Measurements from ENCODE around the gene SMPDL3B.

Gene SMPDL3B, protein sequence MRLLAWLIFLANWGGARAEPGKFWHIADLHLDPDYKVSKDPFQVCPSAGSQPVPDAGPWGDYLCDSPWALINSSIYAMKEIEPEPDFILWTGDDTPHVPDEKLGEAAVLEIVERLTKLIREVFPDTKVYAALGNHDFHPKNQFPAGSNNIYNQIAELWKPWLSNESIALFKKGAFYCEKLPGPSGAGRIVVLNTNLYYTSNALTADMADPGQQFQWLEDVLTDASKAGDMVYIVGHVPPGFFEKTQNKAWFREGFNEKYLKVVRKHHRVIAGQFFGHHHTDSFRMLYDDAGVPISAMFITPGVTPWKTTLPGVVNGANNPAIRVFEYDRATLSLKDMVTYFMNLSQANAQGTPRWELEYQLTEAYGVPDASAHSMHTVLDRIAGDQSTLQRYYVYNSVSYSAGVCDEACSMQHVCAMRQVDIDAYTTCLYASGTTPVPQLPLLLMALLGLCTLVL

GRCh38 chr1:27934818-27935549 lies at the start of gene SMPDL3B:
Gene SMPDL3B, plus strand, starts transcription at chr1:27935000. Its CDS starts 184 bp downstream, at chr1:27935184.
- DNase-seq (ENCODE audit: low read depth in 2 of 2), result no peak

DNA sequence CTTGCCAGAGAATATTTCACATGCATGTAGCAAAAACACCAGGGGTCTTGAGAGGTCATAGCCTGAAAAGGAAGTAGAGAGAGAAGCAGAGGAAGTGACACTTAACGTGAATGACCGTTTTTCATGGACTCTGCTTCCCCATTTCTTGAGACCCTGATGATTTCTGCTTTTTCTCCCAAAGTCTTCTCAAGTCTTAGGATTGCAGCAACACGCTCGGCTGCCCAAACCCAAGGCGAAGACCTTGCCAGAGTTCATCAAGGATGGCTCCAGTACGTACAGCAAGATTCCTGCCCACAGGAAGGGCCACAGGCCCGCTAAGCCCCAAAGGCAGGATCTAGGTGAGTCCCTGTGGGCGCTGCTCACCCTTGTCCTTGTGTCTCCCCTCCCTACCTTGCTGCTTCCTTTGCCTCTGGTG lies 49.7 kb upstream of the SMPDL3B start:
- DNase-seq (ENCODE audit: low read depth in 2 of 2), result no peak

DNA sequence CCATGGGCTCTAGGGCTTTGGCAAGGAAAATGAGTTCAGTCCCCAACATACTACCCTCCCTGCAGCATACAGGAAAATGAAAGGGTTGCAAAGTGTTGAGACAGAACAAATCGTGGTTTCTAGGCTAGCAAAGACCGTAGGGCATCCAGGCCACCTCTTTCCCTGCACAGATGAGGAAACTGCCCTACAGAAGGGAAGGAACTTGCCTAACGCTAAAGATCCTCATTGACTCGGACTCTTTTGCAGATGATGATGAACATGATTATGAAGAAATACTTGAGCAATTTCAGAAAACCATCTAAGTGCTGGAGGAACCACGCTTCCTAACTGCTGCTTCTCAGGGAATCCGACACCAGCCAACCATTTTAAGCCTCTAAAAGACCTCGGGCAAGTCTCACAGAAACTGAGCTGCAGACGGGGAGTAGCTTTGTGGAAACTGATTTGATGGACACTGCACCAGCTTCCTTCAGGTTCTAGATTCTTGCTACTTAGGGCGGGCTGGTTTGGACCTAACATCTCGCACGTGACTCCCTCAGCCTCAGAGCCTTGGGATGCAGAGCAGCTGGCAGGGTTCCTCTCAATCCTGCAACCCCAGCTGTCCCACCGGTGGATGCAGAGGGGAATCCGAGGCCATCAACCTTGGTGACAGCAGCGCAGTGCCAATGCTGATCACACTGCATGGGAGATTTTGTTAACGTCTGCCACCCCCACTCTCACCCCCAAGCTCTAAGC lies 49.0 kb upstream of the SMPDL3B start:
- no peak for DNase-seq (ENCODE audit: low read depth in 2 of 2)

GRCh38 chr1:27886353-27886679 lies 48.5 kb upstream of the SMPDL3B start:
- no peak for DNase-seq (ENCODE audit: low read depth in 2 of 2)

GRCh38 chr1:27886744-27887143 lies 48.1 kb upstream of the SMPDL3B start:
- no peak for DNase-seq (ENCODE audit: low read depth in 2 of 2)

- DNase-seq (ENCODE audit: low read depth in 2 of 2), result no peak
Observed at GRCh38 chr1:27887215-27888021, 47.4 kb upstream of the SMPDL3B start.

DNA sequence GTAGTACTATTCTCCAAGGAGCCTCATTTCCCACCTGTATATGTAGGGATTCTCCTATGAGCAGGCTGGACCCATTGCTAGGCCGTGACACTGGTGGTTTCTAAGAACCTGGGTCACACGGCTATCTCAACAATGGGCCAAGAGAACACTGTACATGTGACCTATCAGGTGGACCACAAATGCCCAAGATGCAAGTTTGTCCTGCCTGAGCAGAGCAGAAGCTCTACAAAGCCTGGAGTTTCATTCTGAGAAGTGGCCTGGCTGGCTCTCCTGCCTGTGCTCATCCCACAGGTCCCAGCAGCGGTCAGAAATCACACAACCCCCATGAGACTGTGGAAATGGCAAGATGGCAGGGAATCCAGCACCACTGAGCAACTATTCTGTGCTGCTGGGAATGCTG lies 45.3 kb upstream of the SMPDL3B start:
- no peak for DNase-seq (ENCODE audit: low read depth in 2 of 2)

DNA sequence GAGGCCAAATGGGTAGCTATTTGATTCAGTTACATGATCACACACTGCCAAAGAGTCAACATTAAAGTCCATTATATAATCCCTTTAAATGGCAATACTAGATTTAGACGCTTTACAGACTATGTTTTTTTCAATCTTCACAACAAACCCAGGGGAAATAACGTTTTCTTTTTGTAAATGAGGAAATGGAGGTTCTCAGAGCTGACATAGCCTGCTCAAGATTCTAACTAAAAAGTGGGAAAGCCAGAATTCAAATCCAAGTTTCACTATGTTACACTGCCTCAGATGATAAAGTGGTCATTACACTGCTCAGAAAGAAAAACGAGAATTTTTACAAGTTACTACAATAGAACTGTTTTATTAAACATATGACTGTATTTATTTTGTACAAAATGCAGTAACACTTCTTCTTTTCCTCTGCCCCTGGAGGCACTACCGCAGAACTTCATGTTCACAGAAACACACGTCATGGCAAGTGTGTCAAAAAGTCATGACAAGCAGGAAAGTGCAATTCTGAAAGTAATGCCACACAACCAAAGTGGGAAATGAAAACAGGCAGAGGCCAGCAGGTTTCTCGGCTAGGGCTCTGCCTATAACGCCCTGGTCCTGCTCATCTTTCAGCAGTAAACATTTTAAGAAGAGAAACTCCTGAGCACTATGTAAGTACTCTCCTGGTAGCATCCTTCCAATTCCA lies 43.5 kb upstream of the SMPDL3B start:
- DNase-seq (ENCODE audit: low read depth in 2 of 2), result no peak

- no peak for DNase-seq (ENCODE audit: low read depth in 2 of 2)
Observed at GRCh38 chr1:27894521-27894920, 40.3 kb upstream of the SMPDL3B start.

DNA sequence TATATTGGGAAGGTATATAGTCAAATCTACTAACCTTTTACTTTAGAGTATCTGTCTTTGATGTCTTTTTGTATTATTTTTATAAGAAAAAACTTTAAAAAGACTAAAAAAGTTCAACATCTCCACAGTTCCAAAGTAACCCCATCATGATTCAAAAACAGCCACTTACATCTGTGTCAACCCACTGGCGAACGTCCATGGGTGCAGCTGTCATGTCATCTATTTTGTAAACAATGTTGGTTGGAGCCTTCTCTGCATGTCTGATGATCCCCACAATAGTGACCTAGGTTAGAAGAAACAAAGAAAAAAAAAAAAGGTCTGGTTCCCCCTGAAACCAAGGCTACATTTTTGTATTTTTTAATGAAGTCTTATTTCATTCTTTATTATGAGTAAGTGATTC lies 28.0 kb upstream of the SMPDL3B start:
- no peak for DNase-seq (ENCODE audit: low read depth in 2 of 2)

DNA sequence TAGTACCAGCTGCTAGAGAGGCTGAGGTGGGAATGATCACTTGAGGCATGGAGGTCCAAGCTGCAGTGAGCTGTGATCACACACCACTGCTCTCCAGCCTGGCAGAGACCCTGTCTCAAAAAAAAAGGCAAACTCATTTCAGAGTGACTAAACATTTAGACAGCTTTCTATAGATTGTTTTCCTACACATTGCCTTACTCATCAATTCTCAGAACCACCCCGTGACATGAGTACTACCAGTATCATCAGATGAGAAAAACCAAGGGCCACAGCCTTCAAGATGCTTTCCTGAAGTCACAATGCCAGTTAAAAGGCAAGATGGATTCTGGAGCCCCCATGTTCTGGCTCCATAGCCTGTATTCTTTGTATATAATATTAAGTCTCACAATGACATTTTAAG lies 22.4 kb upstream of the SMPDL3B start:
- no peak for DNase-seq (ENCODE audit: low read depth in 2 of 2)

- DNase-seq (ENCODE audit: low read depth in 2 of 2), result no peak
Observed at GRCh38 chr1:27915082-27915575, 19.7 kb upstream of the SMPDL3B start.

DNA sequence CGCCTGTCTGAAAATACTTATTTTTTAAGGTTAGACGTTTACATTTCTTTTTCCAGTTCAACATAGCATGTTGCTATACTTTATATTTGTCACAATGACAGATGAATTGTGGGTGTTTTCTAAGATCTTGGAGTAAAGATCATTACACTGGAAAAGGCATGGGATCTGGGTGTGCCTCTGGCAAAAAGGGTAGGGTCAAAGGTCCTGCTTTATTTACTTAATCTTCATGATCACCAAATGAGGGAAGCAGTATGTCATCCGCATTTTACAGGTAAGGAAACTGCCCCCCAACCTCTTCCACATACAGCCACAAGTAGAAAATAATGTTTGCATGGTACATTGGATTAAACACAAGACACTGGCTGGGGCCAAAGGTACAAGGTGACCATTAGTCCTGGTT lies 12.5 kb upstream of the SMPDL3B start:
- DNase-seq (ENCODE audit: low read depth in 2 of 2), result no peak

DNA sequence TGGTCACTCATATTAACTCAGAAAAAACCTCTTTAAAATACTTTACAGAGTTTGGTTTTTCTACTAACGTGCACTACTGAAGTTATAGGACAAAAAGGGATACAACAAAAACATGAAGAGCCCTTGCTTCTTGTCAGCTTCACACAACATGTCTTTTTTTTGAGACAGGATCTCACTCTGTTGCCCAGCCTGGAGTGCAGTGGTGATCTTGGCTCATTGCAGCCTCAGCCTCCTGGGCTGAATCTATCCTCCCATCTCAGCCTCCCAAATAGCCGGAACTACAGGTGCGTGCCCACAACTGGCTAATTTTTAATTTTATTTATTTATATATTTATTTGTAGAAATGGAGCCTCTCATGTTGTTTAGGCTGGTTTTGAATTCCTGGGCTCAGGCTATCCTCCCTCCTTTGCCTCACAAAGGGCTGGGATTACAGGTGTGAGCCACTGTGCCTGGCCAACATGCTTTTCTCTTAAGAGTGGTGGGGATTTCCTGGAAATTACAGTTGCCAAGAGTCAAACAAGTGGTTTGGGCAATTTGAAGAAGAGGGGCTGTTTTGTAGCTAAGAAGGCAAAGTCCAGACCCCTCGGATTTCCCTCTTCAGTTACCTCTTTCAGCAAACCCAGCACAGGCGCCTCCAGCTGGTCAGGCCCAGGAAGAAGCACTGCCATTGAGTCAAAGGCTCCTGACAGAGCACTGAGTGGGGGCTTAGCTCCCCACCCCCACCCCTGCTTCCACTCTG lies 6.4 kb upstream of the SMPDL3B start:
- DNase-seq (ENCODE audit: low read depth in 2 of 2), result no peak

GRCh38 chr1:27931184-27931583 lies 3.6 kb upstream of the SMPDL3B start:
- DNase-seq (ENCODE audit: low read depth in 2 of 2), result no peak

GRCh38 chr1:27931759-27932158 lies 3.0 kb upstream of the SMPDL3B start:
- no peak for DNase-seq (ENCODE audit: low read depth in 2 of 2)

GRCh38 chr1:27935721-27936120 lies 921 bp downstream of the SMPDL3B start:
- DNase-seq (ENCODE audit: low read depth in 2 of 2), result no peak

DNA sequence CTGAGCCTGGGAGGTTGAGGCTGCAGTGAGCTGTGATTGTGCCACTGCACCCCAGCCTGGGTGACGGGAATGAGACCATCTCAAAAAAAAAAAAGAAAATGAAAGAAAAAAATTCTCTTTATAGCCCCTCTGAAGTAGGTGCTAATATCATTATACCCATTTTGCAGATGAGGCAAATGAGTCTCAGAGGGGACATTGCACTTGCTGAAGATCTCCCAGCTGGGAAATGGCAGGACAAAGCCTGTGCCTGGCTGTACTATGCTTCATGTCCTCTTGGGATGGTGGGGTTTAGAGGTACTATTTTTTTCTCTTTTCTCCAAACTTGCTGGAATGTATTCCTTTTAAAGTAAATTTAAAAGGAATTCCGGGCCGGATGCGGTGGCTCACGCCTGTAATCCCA lies 1.6 kb downstream of the SMPDL3B start:
- DNase-seq (ENCODE audit: low read depth in 2 of 2), result no peak

- DNase-seq (ENCODE audit: low read depth in 2 of 2), result no peak
Observed at GRCh38 chr1:27937524-27937836, 2.7 kb downstream of the SMPDL3B start.

DNA sequence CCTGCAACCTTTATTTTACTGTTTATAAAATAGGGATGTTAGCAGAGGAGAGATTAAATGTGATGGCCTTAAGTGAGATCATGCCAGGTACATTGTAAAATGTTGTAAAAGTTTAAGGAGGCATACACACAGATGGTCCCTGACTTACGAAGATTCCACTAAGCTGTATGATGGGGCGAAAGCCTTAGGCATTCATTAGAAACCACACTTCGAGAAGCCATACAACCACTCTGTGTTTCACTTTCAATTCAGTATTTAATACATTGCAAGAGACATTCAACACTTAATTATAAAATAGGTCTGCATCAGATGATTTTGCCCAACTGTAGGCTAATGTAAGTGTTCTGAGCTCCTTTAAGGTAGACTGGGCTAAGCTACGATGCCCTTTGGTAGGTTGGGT lies 3.7 kb downstream of the SMPDL3B start:
- no peak for DNase-seq (ENCODE audit: low read depth in 2 of 2)

Measured in stimulated activated CD4-positive, alpha-beta T cell treated with anti-CD3 and anti-CD28 coated beads, Interleukin-12 subunit alpha, Interleukin-12 subunit beta, amount 100 ng/mL, for 24 hours (primary cell).